NCI-H748 (cell line): ENCODE data around the gene MEOX2.

ENCODE experiments used
- DNase-seq: peaks from one replicate; lab custom pipeline; 2025; ENCODE audit not compliant: unreplicated experiment; lab: John Stamatoyannopoulos, UW

The MEOX2 gene

GRCh38 chr7:15566476-15566875 is 120.0 kb downstream of the MEOX2 start:
- DNase-seq: no peak

GRCh38 chr7:15561835-15562234 is 124.6 kb downstream of the MEOX2 start, which contains the start of gene AGMO:
AGMO (minus strand) TSS chr7:15562015.
- DNase-seq: peak; percentile 75
